Stimulated activated CD8-positive, alpha-beta memory T cell treated with anti-CD3 and anti-CD28 coated beads, Interleukin-2, amount 100 ng/mL, for 1 hour (primary cell): Measurements from ENCODE around the gene TCF12.

Experiments used
- DNase-seq, 2 donors: peaks; one replicate each; pipeline ENCODE4 v3.0.0-alpha.2; 2020; ENCODE audit warnings: low read depth in 2 of 2

Gene TCF12

GRCh38 chr15:57335293-57335715 is 416.9 kb downstream of the TCF12 start:
- DNase-seq: no peak

DNA sequence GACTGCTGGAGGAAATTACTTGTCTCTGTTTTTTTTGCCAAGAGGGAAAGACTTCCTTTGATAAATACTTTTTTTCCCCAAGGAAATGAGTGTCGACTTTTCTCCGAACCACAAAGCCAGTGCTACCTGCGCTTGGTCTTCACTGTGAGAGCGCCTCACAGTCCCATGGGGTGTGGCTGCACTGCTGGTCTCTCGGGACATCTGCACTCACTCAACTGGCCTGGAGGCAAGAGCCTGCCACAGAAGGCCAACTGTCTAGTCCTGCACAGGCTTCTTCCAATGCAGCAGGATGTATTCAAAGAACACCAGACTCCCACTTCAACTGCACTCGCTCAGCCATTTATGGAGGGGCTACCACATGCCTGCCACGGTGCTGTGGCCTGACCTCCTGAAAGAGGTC is 417.3 kb downstream of the TCF12 start:
- no peak for DNase-seq

GRCh38 chr15:57337868-57338411 is 419.5 kb downstream of the TCF12 start:
- no peak for DNase-seq

- no peak for DNase-seq
Measured at GRCh38 chr15:57339321-57339720, 420.9 kb downstream of the TCF12 start.
